Esophagus squamous epithelium (tissue), 4 donors: Measurements from ENCODE around the gene GRK2.

ENCODE experiments used
- POLR2A ChIP-seq, 4 donors: fragments of 450-650 bp; IDR thresholded peaks; one replicate each; pipeline ENCODE4 v1.6.1; 2017; ENCODE audit warnings: antibody characterized with exemption in 4 of 4, mild to moderate bottlenecking in 4 of 4, moderate library complexity in 3 of 4
- TF ChIP-seq, protein P1 (sequence below), 6 experiments: fragments of 450-650 bp in 4 of 6; fragments of 200-600 bp in 2 of 6; sonication (generic) in 2 of 6; IDR thresholded peaks; one replicate each; pipeline ENCODE4 v1.5.1; 2016 to 2019; ENCODE audit warnings: antibody characterized with exemption in 6 of 6, mild to moderate bottlenecking in 4 of 6, moderate library complexity in 4 of 6

DNA sequence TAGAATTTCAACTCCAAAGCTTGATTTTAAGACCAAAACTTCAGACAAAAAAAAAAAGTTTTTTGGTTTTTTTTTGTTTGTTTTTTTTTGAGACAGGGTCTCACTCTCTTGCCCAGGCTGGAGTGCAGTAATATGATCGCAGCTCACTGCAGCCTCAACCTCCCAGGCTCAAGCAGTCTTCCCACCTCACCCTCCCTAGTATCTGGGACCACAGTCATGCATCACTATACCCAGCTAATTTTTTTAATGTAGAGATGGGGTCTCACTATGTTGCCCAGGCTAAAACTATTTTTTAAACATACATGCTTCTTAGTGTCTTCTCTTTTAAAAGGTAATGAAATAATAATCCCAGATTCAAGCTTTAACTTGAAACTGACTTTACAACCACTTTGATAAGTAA, 35.4 kb upstream of the GRK2 start:
- TF ChIP-seq, protein P1, sequence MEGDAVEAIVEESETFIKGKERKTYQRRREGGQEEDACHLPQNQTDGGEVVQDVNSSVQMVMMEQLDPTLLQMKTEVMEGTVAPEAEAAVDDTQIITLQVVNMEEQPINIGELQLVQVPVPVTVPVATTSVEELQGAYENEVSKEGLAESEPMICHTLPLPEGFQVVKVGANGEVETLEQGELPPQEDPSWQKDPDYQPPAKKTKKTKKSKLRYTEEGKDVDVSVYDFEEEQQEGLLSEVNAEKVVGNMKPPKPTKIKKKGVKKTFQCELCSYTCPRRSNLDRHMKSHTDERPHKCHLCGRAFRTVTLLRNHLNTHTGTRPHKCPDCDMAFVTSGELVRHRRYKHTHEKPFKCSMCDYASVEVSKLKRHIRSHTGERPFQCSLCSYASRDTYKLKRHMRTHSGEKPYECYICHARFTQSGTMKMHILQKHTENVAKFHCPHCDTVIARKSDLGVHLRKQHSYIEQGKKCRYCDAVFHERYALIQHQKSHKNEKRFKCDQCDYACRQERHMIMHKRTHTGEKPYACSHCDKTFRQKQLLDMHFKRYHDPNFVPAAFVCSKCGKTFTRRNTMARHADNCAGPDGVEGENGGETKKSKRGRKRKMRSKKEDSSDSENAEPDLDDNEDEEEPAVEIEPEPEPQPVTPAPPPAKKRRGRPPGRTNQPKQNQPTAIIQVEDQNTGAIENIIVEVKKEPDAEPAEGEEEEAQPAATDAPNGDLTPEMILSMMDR (IDR thresholded peaks at IDR 0.05) = no peak
- TF ChIP-seq POLR2A (IDR thresholded peaks at IDR 0.05) = no peak
